Body of pancreas (tissue), 4 donors: ENCODE measurements around the gene GTF2IRD1.

Experiments used
- POLR2A ChIP-seq, 3 donors: fragments of 450-650 bp; IDR thresholded peaks; one replicate each; pipeline ENCODE4 v1.6.1; 2016; ENCODE audit warnings: antibody characterized with exemption in 3 of 3, mild to moderate bottlenecking in 2 of 3
- TF ChIP-seq, protein P1 (sequence below), 7 experiments: fragments of 450-650 bp in 4 of 7; fragments of 200-600 bp in 3 of 7; sonication (generic) in 3 of 7; IDR thresholded peaks; one replicate each; pipeline ENCODE4 v1.5.1; 2016 to 2019; ENCODE audit warnings: antibody characterized with exemption in 7 of 7

DNA sequence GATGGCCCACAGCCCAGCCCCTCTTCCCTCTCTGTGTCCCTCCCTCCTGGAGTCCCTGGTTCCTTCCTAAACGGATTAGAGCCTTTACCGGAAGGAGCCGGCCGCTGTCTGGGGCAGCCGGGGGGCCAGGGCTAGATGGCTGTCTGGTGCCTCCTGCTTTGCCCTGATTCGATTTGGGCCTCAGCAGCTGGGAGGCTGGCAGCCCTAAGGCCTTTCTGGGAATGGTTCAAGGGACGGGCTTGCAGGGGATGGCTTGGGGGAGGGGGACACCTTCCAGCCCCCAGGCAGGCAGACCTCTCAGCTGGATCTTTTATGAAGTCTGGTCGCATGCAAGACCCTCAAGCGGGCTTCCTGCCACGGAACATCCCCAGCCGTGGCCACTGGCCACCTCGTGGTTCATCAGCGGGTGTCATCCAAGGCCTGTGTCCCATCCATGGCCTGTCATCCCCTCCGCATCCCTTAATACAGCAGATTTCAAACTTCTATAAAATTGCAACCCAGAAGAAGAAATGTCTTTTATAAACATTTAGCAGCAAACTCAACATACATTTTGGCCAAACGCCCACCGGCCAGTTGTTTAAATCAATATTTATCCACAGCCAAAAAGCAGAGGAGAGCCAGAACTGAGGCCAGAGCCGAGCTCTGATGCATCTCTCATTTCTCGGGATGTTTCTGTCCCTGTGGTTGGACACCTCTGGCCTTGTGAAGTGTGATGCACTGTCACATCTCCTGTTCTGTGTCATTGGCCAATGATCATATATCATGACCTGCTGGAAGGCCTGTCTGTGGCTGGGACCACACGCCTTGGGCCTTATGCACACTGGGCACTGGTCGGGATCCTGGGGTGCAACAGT lies 52.0 kb downstream of the GTF2IRD1 start:
- TF ChIP-seq, protein P1, sequence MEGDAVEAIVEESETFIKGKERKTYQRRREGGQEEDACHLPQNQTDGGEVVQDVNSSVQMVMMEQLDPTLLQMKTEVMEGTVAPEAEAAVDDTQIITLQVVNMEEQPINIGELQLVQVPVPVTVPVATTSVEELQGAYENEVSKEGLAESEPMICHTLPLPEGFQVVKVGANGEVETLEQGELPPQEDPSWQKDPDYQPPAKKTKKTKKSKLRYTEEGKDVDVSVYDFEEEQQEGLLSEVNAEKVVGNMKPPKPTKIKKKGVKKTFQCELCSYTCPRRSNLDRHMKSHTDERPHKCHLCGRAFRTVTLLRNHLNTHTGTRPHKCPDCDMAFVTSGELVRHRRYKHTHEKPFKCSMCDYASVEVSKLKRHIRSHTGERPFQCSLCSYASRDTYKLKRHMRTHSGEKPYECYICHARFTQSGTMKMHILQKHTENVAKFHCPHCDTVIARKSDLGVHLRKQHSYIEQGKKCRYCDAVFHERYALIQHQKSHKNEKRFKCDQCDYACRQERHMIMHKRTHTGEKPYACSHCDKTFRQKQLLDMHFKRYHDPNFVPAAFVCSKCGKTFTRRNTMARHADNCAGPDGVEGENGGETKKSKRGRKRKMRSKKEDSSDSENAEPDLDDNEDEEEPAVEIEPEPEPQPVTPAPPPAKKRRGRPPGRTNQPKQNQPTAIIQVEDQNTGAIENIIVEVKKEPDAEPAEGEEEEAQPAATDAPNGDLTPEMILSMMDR (IDR thresholded peaks at IDR 0.05), result no peak
- no peak for TF ChIP-seq POLR2A (IDR thresholded peaks at IDR 0.05)
